Activated CD4-positive, alpha-beta T cell treated with anti-CD3 and anti-CD28 coated beads for 36 hours (primary cell): ENCODE measurements around the gene SH2B3. TPM values are rescaled to one million over a fixed set of nuclear protein-coding genes. Genes with fewer than 3 reads are reported as not detected.

ENCODE experiments used
- total RNA-seq, 2 experiments: library from RNA; stranded (reverse); gene quantifications; one replicate each; pipeline ENCODE4 v1.2.3, GENCODE V29; 2021

SH2B3 gene
- total RNA-seq, 2 experiments from 2014 or later: 29.2 to 32.7 TPM

Other genes starting within 250 kb of the SH2B3 start
- 1 to 10 TPM; 1.3 to 1.5 TPM for gene PHETA1, start 36.8 kb upstream of the SH2B3 start, total RNA-seq
- gene ATXN2, start 193.4 kb downstream of the SH2B3 start, total RNA-seq: 10 to 100 TPM; 44.2 to 47.9 TPM